ENCODE data around the gene IGFBP6.

DNA sequence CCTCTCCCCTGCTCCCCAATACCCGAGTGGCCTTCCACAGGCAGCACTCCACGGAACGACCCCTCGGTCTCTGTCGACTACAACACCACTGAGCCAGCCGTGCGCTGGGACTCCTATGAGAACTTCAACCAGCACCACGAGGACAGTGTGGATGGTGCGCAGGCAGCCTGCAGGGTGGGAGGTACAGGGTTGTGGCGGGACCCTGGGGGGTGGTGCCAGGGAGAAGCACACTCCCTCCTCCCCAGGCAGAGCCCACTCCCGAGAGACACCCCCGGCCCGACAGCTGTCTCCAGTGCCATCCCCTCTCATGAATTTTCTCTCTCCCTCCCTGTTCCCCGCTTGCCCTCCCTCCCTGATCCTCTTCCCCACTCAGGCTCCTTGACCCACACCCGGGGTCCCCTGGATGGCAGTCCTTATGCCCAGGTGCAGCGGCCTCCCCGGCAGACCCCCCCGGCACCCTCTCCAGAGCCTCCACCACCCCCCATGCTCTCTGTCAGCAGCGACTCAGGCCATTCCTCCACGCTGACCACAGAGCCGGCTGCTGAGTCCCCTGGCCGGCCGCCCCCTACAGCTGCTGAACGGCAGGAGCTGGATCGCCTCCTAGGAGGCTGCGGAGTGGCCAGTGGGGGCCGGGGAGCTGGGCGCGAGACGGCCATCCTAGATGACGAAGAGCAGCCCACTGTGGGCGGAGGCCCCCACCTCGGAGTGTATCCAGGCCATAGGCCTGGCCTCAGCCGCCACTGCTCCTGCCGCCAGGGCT, 38.6 kb upstream of the IGFBP6 start:
- TF ChIP-seq ZFP3 (tag by site-specific recombination; IDR thresholded peaks at IDR 0.05; ENCODE audit: low read depth): no peak
- no peak for TF ChIP-seq ZNF626 (tag by site-specific recombination; IDR thresholded peaks at IDR 0.05)
- no peak for TF ChIP-seq ZNF423 (tag by site-specific recombination; IDR thresholded peaks at IDR 0.05)
- TF ChIP-seq, protein P1, sequence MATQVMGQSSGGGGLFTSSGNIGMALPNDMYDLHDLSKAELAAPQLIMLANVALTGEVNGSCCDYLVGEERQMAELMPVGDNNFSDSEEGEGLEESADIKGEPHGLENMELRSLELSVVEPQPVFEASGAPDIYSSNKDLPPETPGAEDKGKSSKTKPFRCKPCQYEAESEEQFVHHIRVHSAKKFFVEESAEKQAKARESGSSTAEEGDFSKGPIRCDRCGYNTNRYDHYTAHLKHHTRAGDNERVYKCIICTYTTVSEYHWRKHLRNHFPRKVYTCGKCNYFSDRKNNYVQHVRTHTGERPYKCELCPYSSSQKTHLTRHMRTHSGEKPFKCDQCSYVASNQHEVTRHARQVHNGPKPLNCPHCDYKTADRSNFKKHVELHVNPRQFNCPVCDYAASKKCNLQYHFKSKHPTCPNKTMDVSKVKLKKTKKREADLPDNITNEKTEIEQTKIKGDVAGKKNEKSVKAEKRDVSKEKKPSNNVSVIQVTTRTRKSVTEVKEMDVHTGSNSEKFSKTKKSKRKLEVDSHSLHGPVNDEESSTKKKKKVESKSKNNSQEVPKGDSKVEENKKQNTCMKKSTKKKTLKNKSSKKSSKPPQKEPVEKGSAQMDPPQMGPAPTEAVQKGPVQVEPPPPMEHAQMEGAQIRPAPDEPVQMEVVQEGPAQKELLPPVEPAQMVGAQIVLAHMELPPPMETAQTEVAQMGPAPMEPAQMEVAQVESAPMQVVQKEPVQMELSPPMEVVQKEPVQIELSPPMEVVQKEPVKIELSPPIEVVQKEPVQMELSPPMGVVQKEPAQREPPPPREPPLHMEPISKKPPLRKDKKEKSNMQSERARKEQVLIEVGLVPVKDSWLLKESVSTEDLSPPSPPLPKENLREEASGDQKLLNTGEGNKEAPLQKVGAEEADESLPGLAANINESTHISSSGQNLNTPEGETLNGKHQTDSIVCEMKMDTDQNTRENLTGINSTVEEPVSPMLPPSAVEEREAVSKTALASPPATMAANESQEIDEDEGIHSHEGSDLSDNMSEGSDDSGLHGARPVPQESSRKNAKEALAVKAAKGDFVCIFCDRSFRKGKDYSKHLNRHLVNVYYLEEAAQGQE (tag by site-specific recombination; IDR thresholded peaks at IDR 0.05): no peak
- TF ChIP-seq TRIM28 (IDR thresholded peaks at IDR 0.05; ENCODE audit: borderline replicate concordance, low read length): no peak
- no peak for TF ChIP-seq ZNF701 (tag by site-specific recombination; IDR thresholded peaks at IDR 0.05)
- no peak for TF ChIP-seq KLF1 (tag by site-specific recombination; IDR thresholded peaks at IDR 0.05)
- TF ChIP-seq ZBTB7A (tag by site-specific recombination; IDR thresholded peaks at IDR 0.05; ENCODE audit: low read depth): no peak
- TF ChIP-seq, protein P2, sequence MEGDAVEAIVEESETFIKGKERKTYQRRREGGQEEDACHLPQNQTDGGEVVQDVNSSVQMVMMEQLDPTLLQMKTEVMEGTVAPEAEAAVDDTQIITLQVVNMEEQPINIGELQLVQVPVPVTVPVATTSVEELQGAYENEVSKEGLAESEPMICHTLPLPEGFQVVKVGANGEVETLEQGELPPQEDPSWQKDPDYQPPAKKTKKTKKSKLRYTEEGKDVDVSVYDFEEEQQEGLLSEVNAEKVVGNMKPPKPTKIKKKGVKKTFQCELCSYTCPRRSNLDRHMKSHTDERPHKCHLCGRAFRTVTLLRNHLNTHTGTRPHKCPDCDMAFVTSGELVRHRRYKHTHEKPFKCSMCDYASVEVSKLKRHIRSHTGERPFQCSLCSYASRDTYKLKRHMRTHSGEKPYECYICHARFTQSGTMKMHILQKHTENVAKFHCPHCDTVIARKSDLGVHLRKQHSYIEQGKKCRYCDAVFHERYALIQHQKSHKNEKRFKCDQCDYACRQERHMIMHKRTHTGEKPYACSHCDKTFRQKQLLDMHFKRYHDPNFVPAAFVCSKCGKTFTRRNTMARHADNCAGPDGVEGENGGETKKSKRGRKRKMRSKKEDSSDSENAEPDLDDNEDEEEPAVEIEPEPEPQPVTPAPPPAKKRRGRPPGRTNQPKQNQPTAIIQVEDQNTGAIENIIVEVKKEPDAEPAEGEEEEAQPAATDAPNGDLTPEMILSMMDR (tag by site-specific recombination; IDR thresholded peaks at IDR 0.05): no peak

Data from HEK293 (cell line).